K562 (cell line): ENCODE measurements around the gene FTSJ3. TPM values are rescaled to one million over a fixed set of nuclear protein-coding genes. Genes with fewer than 3 reads are reported as not detected.

Experiments used
- ARNT ChIP-seq, 2 experiments: fragments of 450-650 bp; IDR thresholded peaks; 2 replicates each; pipeline ENCODE4 v1.6.1; 2016; ENCODE audit warnings: mild to moderate bottlenecking in 1 of 2
- CHD1 ChIP-seq: fragments of 200-600 bp; sonication (generic); IDR thresholded peaks from one replicate; pipeline ENCODE4 v1.6.1; 2012; ENCODE audit warnings: mild to moderate bottlenecking, moderate library complexity, low read length, inconsistent platforms
- MNT ChIP-seq, 2 experiments: fragments of 450-650 bp; conservative IDR thresholded peaks; 2 replicates each; pipeline ENCODE4 v1.6.1; 2017; ENCODE audit warnings: mild to moderate bottlenecking in 2 of 2, moderate library complexity in 2 of 2
- RBM17 ChIP-seq: fragments of 200-400 bp; formaldehyde crosslinking; IDR thresholded peaks from 2 replicates; pipeline ENCODE4 v1.6.1; 2017; ENCODE audit warnings: low read depth, mild to moderate bottlenecking, low read length, borderline replicate concordance
- ZNF263 ChIP-seq: sonication (generic); formaldehyde crosslinking; IDR thresholded peaks from 2 replicates; pipeline ENCODE4 v1.8.0; 2022; ENCODE audit warnings: mild to moderate bottlenecking, missing genetic modification reagents, borderline replicate concordance
- ZNF512 ChIP-seq: IDR thresholded peaks from 2 replicates; pipeline ENCODE4 v1.6.1; 2016; ENCODE audit warnings: missing genetic modification characterization, missing compliant biosample characterization
- polyA plus RNA-seq, 8 experiments: library from polyadenylated mRNA; depleted of rRNA in 4 of 8; stranded (reverse) in 5 of 8; unstranded in 3 of 8; fragments of >200 nt; fragmentation: Nextera tagmentation in 2 of 8; fragmentation: Illumina TruSeq in 1 of 8; extraction: Ambion mirVana in 2 of 8; extraction: Trizol in 1 of 8; gene quantifications; 2 replicates each; pipeline versions ENCODE4 v1.2.1 to v1.2.3, GENCODE V29; 2011 to 2014; ENCODE audit warnings: inconsistent platforms in 1 of 8, missing spikeins in 1 of 8
- total RNA-seq, 7 experiments: library from RNA; depleted of rRNA in 6 of 7; stranded (reverse); fragments of >200 nt in 6 of 7; fragmentation: Illumina TruSeq in 2 of 7; extraction: Trizol in 2 of 7; gene quantifications; 2 replicates each; pipeline versions ENCODE4 v1.2.1 to v1.2.3, GENCODE V29; 2011 to 2021; ENCODE audit warnings: low replicate concordance in 1 of 7

FTSJ3 gene
- total and polyA plus RNA-seq, 9 of the 15 experiments (the other 6 are each of a cell fraction or from before 2014, with no cell fraction given) = 18.0 to 65.6 (median 52.4) TPM

GRCh38 chr17:63850401-63850800, 22.9 kb upstream of the FTSJ3 start (continued):
- 0 out of 2 replicates have a peak, but pooled peaks have one; percentile 24 for TF ChIP-seq ZNF512 (tag)
- TF ChIP-seq ZNF263 (CRISPR knock-in tag) = peak; percentile 93
- TF ChIP-seq CHD1 = no peak
- TF ChIP-seq RBM17 = no peak
- TF ChIP-seq MNT (conservative IDR thresholded peaks at IDR 0.05) = 0 out of 4 replicates have a peak, but pooled peaks of 1 of the 2 experiments have one; percentile 2
- TF ChIP-seq ARNT (IDR thresholded peaks at IDR 0.05) = no peak
